Transverse colon (tissue), 4 donors: ENCODE results near the gene WWOX.

ENCODE experiments used
- POLR2A ChIP-seq: fragments of 450-650 bp; IDR thresholded peaks from one replicate; pipeline ENCODE4 v1.6.1; 2016; ENCODE audit warnings: antibody characterized with exemption, mild to moderate bottlenecking, moderate library complexity
- POLR2AphosphoS5 ChIP-seq, 3 donors: sonication (generic); formaldehyde crosslinking; IDR thresholded peaks; one replicate each; pipeline ENCODE4 v1.6.1; 2016; ENCODE audit warnings: antibody characterized with exemption in 3 of 3
- TF ChIP-seq, protein P1 (sequence below), 5 experiments: fragments of 200-600 bp in 3 of 5; fragments of 450-650 bp in 2 of 5; sonication (generic) in 3 of 5; IDR thresholded peaks; 1 replicate in 2 of 5; 2 replicates in 3 of 5; pipeline ENCODE4 v1.5.1; 2016 to 2017; ENCODE audit warnings: antibody characterized with exemption in 5 of 5, inconsistent platforms in 3 of 5, mild to moderate bottlenecking in 2 of 5, moderate library complexity in 1 of 5

- no peak for TF ChIP-seq POLR2AphosphoS5 (IDR thresholded peaks at IDR 0.05)
- TF ChIP-seq POLR2A = no peak
- TF ChIP-seq, protein P1, sequence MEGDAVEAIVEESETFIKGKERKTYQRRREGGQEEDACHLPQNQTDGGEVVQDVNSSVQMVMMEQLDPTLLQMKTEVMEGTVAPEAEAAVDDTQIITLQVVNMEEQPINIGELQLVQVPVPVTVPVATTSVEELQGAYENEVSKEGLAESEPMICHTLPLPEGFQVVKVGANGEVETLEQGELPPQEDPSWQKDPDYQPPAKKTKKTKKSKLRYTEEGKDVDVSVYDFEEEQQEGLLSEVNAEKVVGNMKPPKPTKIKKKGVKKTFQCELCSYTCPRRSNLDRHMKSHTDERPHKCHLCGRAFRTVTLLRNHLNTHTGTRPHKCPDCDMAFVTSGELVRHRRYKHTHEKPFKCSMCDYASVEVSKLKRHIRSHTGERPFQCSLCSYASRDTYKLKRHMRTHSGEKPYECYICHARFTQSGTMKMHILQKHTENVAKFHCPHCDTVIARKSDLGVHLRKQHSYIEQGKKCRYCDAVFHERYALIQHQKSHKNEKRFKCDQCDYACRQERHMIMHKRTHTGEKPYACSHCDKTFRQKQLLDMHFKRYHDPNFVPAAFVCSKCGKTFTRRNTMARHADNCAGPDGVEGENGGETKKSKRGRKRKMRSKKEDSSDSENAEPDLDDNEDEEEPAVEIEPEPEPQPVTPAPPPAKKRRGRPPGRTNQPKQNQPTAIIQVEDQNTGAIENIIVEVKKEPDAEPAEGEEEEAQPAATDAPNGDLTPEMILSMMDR (IDR thresholded peaks at IDR 0.05) = no peak
Observed at GRCh38 chr16:78606545-78606944, 507.1 kb downstream of the WWOX start.
